A549 (cell line): ENCODE measurements around the gene XYLT1.

Experiments used
- CTCF ChIP-seq: fragments of >200 bp; sonication (Bioruptor Twin); formaldehyde crosslinking; IDR thresholded peaks from 3 replicates; pipeline ENCODE4 v1.5.1; 2016
- EHMT2 ChIP-seq: fragments of 200-600 bp; sonication (generic); IDR thresholded peaks from 2 replicates; pipeline ENCODE4 v1.6.1; 2016; ENCODE audit warnings: antibody characterized with exemption, low read depth, mild to moderate bottlenecking, moderate library complexity
- FOSB ChIP-seq: fragments of 250-450 bp; sonication (Bioruptor Pico); IDR thresholded peaks from 2 replicates; pipeline ENCODE4 v1.5.0; 2020; ENCODE audit warnings: mild to moderate bottlenecking, moderate library complexity
- MAX ChIP-seq: IDR thresholded peaks from 2 replicates; pipeline ENCODE4 v1.6.1; 2012
- NR3C1 ChIP-seq: fragments of >200 bp; sonication (Bioruptor Twin); formaldehyde crosslinking; IDR thresholded peaks from 3 replicates; pipeline ENCODE4 v1.6.1; 2017
- PHF8 ChIP-seq: fragments of 200-600 bp; sonication (generic); IDR thresholded peaks from 2 replicates; pipeline ENCODE4 v1.6.1; 2016; ENCODE audit warnings: low read depth, mild to moderate bottlenecking, antibody characterized with exemption, moderate library complexity, borderline replicate concordance
- POLR2A ChIP-seq: IDR thresholded peaks from 2 replicates; pipeline ENCODE4 v1.6.1; 2012; ENCODE audit warnings: mild to moderate bottlenecking, low read length
- RNF2 ChIP-seq: fragments of 200-600 bp; sonication (generic); IDR thresholded peaks from 2 replicates; pipeline ENCODE4 v1.6.1; 2016; ENCODE audit warnings: low read depth, mild to moderate bottlenecking, antibody characterized with exemption, moderate library complexity, borderline replicate concordance
- TP53 ChIP-seq: fragments of 250-450 bp; sonication (Bioruptor Pico); IDR thresholded peaks from 2 replicates; pipeline ENCODE4 v1.5.0; 2021; ENCODE audit warnings: mild to moderate bottlenecking, moderate library complexity

GRCh38 chr16:17107450-17107849, 363.3 kb downstream of the XYLT1 start:
- TF ChIP-seq FOSB (CRISPR knock-in tag) (no peak), NR3C1 (no peak), POLR2A (no peak), CTCF (no peak), PHF8 (no peak), RNF2 (no peak), EHMT2 (no peak), TP53 (CRISPR knock-in tag) (no peak), MAX (no peak)
